Spinal cord (tissue), 10 donors: ENCODE results near the gene IL1RAPL1. TPM values are rescaled to one million over a fixed set of nuclear protein-coding genes. Genes with fewer than 3 reads are reported as not detected.

Source experiments
- DNase-seq, 6 donors: peaks; one replicate each; pipeline versions ENCODE4 v3.0.0 to v3.0.0-alpha.2; 2013 to 2015; ENCODE audit warnings: low spot score in 6 of 6, low read depth in 4 of 6
- H3K27ac ChIP-seq: one replicate; pipeline ENCODE4 v1.5.1; 2013; ENCODE audit warnings: low read depth, low read length, control low read depth
- H3K27me3 ChIP-seq: one replicate; pipeline ENCODE4 v1.6.1; 2013; ENCODE audit warnings: low read length; ENCODE audit not compliant: control insufficient read depth, insufficient read depth
- H3K36me3 ChIP-seq: one replicate; pipeline ENCODE4 v1.6.1; 2013; ENCODE audit warnings: low read length; ENCODE audit not compliant: control insufficient read depth, insufficient read depth
- H3K4me1 ChIP-seq: one replicate; pipeline ENCODE4 v1.6.1; 2013; ENCODE audit warnings: low read length; ENCODE audit not compliant: control insufficient read depth, insufficient read depth
- H3K4me3 ChIP-seq: one replicate; pipeline ENCODE4 v1.5.1; 2013; ENCODE audit warnings: low read depth, low read length, control low read depth
- H3K9me3 ChIP-seq: one replicate; pipeline ENCODE4 v1.6.1; 2013; ENCODE audit warnings: low read length; ENCODE audit not compliant: control insufficient read depth, insufficient read depth
- WGBS: methylation state at CpG from one replicate; pipeline ENCODE4 v1.1.5; 2013; ENCODE audit warnings: missing lambda C conversion rate; ENCODE audit not compliant: insufficient coverage; 5-methylcytosine and 5-hydroxymethylcytosine counted together
- polyA plus RNA-seq, 2 donors: library from polyadenylated mRNA; unstranded; fragments of 120-200 nt; gene quantifications; one replicate each; pipeline ENCODE4 v1.2.1, GENCODE V29; 2013; ENCODE audit not compliant: insufficient read length in 2 of 2
- total RNA-seq, 2 donors: library from RNA; depleted of rRNA in 1 of 2; stranded (reverse); fragments of 120-200 nt in 1 of 2; fragments of >200 nt in 1 of 2; gene quantifications; one replicate each; pipeline versions ENCODE4 v1.2.3 to v1.2.4, GENCODE V29; 2013 to 2014
- donor health status: healthy.

IL1RAPL1 gene
- total and polyA plus RNA-seq, 4 donors = 2.3 to 24.5 (median 7.0) TPM

GRCh38 chrX:28665778-28666177, 78.5 kb downstream of the IL1RAPL1 start:
- 71% methylated on average over 6 of the region's 10 CpGs for WGBS
- H3K27me3 ChIP-seq = no peaks in the 10 kb centered on the region
- DNase-seq = no peak
- H3K36me3 ChIP-seq = no peaks in the 10 kb centered on the region
- H3K4me1 ChIP-seq = no peaks in the 10 kb centered on the region
- no peaks in the 10 kb centered on the region for H3K9me3 ChIP-seq
- H3K27ac ChIP-seq = no peak overlapping the region
- H3K4me3 ChIP-seq = no peak overlapping the region

DNA sequence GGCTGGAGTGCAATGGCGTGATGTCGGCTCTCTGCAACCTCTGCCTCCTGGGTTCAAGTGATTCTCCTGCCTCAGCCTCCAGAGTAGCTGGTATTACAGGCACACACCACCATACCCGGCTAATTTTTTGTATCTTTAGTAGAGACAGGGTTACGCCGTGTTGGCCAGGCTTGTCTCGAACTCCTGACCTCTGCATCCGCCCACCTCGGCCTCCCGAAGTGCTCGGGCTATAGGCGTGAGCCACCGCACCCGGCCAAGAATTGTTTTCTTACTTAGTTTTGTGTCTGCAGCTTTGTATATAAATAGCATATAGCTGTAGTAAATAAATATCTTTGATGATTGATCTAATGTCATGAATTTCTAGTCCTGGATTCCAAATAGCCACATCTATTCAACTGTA, 81.1 kb downstream of the IL1RAPL1 start:
- no peaks in the 10 kb centered on the region for H3K9me3 ChIP-seq
- H3K27me3 ChIP-seq = no peaks in the 10 kb centered on the region
- no peaks in the 10 kb centered on the region for H3K4me1 ChIP-seq
- no peaks in the 10 kb centered on the region for H3K36me3 ChIP-seq
- no peak overlapping the region for H3K4me3 ChIP-seq
- DNase-seq = no peak
- WGBS = 85% methylated on average over 4 of the region's 13 CpGs
- no peak overlapping the region for H3K27ac ChIP-seq

DNA sequence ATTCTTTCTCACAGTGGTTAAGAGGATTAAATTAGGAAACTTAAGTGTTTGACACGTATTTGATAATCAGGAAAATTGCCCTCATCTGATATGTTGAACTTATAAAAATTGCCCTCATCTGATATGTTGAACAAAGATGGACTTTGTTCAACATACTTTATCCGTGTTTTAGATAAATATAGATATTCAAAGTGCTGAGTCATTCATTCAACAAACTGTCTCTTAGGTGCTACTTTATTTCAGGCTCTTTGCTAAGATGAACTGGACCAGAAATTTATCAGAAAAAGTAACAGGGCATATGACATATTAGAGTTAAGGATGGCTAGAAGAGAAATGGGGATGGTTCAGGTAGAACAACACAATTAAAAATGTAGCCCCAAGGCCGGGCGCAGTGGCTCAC, 81.7 kb downstream of the IL1RAPL1 start:
- no peak overlapping the region for H3K27ac ChIP-seq
- WGBS = 94% methylated on average over 2 of the region's 4 CpGs
- H3K4me1 ChIP-seq = no peaks in the 10 kb centered on the region
- no peaks in the 10 kb centered on the region for H3K27me3 ChIP-seq
- H3K36me3 ChIP-seq = no peaks in the 10 kb centered on the region
- no peak for DNase-seq
- no peaks in the 10 kb centered on the region for H3K9me3 ChIP-seq
- H3K4me3 ChIP-seq = no peak overlapping the region

DNA sequence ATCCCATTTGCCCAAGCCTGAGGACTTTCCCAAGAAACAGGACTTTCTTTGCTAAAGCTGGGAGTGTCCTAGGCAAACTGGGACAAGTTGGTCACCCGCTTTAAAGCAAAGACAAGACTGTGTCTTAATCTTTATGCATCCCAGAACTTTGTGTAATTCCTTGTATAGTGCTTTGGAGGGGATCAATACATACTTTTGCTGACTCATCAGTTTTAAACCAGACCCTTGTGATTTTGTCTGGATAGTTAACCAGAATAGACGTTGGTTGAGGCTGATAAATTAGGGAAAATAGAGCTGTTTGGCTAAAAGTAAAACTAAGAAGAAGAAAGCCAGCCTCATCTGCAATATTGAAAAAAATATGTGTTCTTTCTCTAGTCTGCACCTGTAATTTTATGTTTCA, 82.8 kb downstream of the IL1RAPL1 start:
- Histone ChIP-seq H3K36me3 (no peaks in the 10 kb centered on the region), H3K9me3 (no peaks in the 10 kb centered on the region), H3K4me3 (no peak overlapping the region), H3K27me3 (no peaks in the 10 kb centered on the region), H3K4me1 (no peaks in the 10 kb centered on the region), H3K27ac (no peak overlapping the region)
- WGBS = no CpG with 5 or more reads among the region's 2 CpGs
- no peak for DNase-seq

DNA sequence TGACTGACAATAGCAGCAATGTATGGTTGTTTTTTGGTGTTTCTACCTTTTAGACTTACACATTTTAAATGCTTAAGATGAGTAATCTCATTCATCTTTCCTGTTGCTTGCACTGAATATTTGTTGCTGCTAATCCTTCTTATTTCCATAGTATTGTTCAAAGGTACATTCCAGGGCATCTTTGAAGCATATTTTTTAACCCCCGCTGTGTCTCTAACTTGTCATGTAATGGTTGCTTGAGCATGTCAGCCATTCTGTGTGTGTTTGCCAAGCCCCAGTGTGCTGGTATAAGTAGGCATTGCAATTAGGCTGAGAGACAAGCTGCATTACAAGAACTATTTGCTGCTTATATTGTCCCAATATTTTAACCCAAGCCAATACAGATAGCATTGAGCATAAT, 87.9 kb downstream of the IL1RAPL1 start:
- Histone ChIP-seq H3K36me3 (no peaks in the 10 kb centered on the region), H3K27me3 (no peaks in the 10 kb centered on the region), H3K4me1 (no peaks in the 10 kb centered on the region), H3K27ac (no peak overlapping the region), H3K4me3 (no peak overlapping the region), H3K9me3 (no peaks in the 10 kb centered on the region)
- no CpG with 5 or more reads among the region's 1 CpG for WGBS
- no peak for DNase-seq

DNA sequence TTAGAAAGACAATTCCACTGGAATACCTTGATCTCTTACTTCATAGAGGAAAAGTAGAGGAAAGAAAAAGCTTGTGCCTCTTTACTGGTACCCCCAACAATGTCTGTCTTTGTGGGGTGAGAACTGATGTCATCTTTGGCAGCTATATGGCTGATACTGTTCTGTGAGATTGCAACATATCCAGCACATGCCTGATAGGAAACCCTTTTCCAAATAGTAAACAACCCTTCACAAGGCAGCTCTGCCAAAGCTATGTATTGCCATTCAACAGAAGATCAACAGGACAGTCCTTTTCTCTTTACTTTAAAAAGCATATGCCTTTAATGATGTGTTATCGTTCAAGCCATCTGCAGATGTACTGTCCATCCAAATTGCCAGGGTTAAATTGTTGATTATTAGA, 105.9 kb downstream of the IL1RAPL1 start:
- DNase-seq = peak in 1 of 6 donors; percentile 7
- no CpG with 5 or more reads among the region's 1 CpG for WGBS
- Histone ChIP-seq H3K4me1 (no peaks in the 10 kb centered on the region), H3K9me3 (no peaks in the 10 kb centered on the region), H3K36me3 (no peaks in the 10 kb centered on the region), H3K27ac (no peak overlapping the region), H3K4me3 (no peak overlapping the region), H3K27me3 (no peaks in the 10 kb centered on the region)

DNA sequence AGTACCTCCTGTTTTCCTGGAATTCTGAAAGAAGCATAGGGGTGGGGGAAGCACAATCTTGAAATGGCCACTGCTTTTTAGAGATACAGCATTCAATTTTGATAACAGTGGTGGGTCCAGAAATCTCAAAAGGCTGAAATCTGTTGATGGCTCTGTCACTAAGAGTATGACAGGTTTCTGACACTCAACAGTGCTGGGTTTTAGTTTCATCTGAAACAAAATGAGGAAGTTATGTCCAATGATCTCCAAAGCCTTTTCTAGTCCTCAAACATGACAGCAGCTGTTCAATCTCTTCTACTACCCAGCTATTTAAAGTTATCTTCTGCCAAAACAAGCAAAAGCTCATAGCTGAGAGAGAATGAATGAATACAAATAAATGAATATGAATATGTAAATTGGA, 110.5 kb downstream of the IL1RAPL1 start:
- Histone ChIP-seq H3K27me3 (no peaks in the 10 kb centered on the region), H3K9me3 (no peaks in the 10 kb centered on the region), H3K4me3 (no peak overlapping the region), H3K4me1 (no peaks in the 10 kb centered on the region), H3K36me3 (no peaks in the 10 kb centered on the region), H3K27ac (no peak overlapping the region)
- DNase-seq = no peak

GRCh38 chrX:28701222-28701621, 114.0 kb downstream of the IL1RAPL1 start:
- peaks cover 2% of the 10 kb centered on the region for H3K27me3 ChIP-seq
- no peaks in the 10 kb centered on the region for H3K4me1 ChIP-seq
- H3K36me3 ChIP-seq = no peaks in the 10 kb centered on the region
- H3K27ac ChIP-seq = no peak overlapping the region
- H3K9me3 ChIP-seq = no peaks in the 10 kb centered on the region
- no peak overlapping the region for H3K4me3 ChIP-seq
- DNase-seq = no peak
- WGBS = no CpG with 5 or more reads among the region's 1 CpG

DNA sequence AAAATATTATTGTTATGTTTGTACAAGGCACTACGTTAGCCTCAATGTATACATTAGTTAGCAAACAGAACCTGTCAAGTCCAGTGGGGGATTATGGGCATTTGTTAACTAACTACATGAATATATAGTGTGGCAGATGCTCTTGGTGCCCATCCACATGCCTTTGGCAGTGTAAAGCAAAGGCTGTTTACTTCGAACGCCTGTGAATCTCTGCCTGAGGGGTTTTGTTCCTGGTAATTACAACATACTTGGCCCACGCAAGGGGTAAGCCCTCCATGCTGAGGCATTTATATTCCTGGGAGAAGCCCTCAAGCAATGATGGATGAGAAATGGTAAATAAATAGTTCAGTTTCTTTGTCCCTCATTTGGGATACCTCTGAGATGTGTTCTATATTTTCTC, 119.7 kb downstream of the IL1RAPL1 start:
- 36% methylated on average over 3 of the region's 4 CpGs for WGBS
- Histone ChIP-seq H3K27me3 (peaks cover 2% of the 10 kb centered on the region), H3K9me3 (peaks cover 2% of the 10 kb centered on the region), H3K4me1 (no peaks in the 10 kb centered on the region), H3K36me3 (no peaks in the 10 kb centered on the region), H3K27ac (no peak overlapping the region), H3K4me3 (no peak overlapping the region)
- peak in 2 of 6 donors; percentile 9 to 51 for DNase-seq

DNA sequence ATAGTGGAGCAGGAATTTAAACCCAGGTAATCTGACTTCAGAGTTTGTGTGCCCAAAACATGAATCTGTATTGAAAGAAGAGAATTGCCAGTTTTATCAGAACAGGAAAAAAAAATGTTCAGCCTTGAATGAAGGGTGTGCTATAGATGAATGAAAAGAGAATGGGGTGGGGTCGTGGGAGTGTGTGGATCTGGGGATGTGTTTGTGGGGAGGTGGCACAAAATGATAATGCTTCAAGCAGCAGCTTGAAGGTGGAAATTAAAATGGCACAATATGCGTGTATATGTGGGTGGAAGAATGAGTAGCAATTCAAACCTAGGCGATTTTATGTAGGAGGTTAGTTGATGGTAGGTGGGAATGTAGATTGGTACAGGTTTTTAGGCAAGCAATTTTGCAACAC, 122.2 kb downstream of the IL1RAPL1 start:
- H3K36me3 ChIP-seq = no peaks in the 10 kb centered on the region
- H3K4me1 ChIP-seq = no peaks in the 10 kb centered on the region
- DNase-seq = no peak
- no peak overlapping the region for H3K27ac ChIP-seq
- H3K27me3 ChIP-seq = no peaks in the 10 kb centered on the region
- peaks cover 6% of the 10 kb centered on the region for H3K9me3 ChIP-seq
- H3K4me3 ChIP-seq = no peak overlapping the region
- 39% methylated on average over 3 of the region's 3 CpGs for whole genome bisulfite sequencing
